GM18511 (cell line): Measurements from ENCODE around the gene TAF3.
"Not testable (repeated sequence)": the region's sequence is repeated elsewhere in the genome, so short reads cannot be mapped to it uniquely, and the experiment has no call there.

Experiments
- ATAC-seq: cut with Tn5 transposase; IDR thresholded peaks from one replicate; pipeline ENCODE4 v1.9.1; 2021; ENCODE audit warnings: mild to moderate bottlenecking, moderate library complexity; ENCODE audit not compliant: unreplicated experiment

Gene TAF3

DNA sequence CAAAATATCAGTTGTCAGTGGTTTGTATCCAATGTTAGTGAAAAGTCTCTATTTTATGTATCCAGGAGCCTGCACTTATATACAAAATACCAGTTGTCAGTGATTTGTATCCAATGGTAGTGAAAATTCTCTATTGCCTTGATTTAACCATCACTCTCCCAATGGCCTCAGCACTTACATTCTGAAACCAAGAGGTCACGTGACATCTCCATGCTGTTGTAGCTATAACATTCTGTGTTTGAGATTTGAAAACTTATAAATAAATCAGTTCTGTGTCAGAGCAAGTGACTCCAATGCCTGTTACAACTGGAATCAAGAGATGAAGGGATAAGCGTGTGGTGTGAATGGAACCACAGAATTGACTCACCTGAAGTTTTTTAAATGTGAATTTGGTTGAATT lies 205.5 kb downstream of the TAF3 start:
- ATAC-seq, result no peak

DNA sequence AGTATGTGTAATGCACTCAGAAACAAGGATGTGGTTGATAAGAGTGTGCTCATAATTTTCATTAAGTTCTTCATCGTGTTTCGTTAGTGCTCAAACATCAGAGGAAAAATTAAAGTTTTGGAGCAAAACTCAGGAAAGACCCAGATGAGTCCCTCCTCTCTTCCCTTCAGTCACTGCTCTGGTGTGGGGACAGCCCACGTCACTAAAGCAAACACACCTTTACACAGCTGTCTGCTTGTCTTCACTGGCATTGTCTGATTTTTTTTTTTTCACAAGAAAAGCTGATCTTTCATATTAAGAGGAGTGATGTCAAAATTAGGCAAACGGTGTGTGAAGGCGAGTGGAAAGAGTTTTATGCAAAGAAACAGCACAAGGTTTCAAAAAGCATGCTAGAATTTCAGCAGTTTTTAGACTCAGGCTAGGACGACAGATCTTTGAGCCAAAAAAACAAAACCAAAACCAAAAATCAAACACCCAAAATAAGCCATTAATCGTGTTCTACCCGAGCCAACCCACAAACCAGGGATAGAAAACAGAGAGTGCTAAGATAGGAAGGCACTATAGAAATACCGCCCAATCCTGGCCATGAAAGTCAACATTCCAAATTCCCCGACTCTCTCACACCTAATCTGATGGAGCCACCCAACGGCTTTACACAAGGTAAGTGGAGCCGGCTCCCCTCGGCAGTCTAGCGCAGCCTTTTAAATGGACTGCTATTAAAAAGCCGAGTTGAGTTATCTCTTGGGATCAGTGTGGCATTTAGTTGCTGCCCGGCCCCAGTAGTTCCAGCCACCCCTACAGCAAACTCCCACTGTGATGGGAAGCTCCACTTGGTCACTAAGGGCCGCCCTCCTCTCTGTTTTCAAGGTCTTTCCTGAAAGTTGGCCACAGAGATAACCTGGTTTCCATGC lies 208.3 kb downstream of the TAF3 start:
- ATAC-seq, result no peak

DNA sequence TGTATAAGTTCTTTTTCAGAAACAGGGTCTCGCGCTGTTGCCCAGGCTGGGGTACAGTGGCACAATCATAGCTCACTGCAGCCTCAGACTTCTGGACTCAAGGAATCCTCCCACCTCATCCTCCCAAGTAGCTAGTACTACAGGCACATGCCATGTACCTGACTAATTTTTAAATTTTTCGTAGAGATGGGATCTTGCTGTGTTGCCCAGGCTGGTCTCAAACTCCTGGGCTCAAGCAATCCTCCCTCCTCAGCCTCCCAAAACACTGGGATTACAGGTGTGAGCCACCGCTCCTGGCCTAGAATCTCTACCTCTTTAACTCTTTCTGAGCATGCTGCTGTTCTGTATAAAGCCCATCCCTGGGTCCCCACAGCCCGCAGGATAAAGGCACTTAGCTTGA lies 212.9 kb downstream of the TAF3 start:
- not testable (repeated sequence) for ATAC-seq

DNA sequence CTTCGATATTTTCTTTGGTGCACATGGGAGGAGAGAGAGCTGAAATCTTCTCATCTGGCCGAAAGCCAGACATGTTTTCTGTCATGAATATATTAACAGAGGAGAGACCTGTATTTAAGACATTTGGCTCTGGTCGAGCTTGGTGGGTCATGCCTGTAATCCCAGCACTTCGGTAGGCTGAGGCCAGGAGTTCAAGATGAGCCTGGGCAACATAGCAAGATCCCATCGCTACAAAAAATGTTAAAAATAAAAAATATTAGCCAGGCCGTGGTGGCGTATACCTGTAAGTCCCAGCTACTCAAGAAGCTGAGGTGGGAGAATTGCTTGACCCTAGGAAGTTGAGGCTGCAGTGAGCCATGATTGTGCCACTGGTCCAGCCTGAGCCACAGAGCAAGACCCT lies 214.3 kb downstream of the TAF3 start:
- ATAC-seq, result no peak

DNA sequence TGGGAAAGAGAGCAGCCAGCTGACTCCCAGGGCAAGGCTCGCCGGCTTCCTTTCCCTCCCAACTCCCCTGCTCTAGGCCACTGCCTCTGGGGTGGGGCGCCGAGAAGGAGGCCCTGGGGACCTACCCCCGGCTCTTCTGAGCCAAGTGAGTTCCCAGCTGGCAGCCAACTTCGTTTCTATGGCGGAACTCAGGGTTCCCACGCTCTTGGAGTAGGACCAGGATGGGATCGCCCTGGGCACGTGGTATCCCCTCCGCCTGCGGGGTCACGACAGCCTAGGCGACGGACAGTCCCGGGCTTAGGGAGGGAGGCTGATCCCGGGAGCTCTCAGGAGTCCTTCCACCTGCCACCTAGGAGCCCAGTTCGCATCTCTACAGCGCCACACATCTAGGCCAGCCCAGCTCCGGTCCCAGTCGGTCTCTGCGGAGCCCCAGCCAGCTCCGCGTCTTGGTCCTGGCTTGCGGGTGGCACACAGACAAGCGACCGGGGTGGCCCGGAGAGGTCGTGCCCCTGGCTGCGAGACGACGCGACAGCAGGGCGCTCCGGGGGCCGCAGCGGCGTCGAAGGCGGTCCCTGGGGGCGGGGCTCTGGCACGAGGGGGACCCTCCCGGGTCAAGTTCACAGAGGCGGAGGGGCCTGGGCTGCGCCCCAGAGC lies 215.6 kb downstream of the TAF3 start:
- no peak for ATAC-seq

DNA sequence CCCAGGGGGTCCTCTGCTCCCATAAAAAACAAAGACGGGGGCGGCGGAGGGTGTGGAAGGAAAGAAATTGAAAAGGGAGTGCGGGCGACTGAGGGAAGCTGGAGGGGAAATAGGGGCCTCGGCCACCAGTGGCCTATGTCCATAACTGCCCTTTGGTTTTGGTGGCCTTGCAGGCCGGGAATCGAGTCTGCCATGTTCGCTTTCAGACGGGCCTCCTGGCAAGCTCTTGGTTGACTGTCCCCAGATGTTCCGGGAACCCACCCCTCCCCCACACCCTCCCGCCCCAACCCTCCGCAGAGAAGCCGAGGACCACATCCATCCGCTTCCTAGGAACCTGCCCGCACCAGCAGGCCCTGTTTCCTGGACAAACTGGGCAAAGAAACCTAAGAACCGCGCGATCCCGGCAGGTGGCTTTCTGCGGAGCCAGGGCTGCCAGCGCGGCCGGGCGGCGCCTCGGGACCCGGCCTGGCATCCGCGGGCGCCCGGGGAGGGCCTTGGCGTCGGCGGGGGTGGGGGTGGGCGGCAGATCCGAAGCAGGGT lies 216.2 kb downstream of the TAF3 start:
- ATAC-seq, result no peak

DNA sequence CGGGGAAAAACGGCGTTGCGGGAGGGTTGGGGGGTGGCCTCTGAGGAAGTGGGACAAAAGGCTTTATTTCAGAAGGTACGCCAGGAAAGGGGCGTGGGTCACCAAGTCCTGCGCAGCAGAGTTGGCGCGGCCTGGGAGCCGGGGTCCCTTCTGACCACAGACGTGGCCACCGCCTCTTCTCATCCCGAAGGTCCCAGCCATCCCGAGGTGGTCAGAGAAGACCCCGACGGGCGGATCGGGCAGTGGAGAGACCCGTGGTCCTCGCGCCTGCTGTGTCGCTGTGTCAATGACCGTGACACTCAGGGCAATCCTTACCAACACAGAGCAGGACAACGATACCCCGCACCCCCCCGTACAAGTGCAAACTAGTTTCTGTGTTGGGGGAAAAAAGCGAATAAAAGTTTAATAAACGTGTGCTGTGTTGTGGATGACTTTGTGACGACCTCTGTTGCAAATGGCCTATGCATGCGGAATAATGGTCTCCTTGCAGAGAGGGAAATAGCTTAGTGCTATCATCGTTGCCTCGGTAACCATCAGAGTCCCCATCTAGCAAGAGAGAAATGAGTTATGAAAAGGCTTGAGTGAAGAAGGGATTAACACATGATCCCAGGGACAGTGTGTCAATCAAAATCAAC lies 216.8 kb downstream of the TAF3 start:
- no peak for ATAC-seq

DNA sequence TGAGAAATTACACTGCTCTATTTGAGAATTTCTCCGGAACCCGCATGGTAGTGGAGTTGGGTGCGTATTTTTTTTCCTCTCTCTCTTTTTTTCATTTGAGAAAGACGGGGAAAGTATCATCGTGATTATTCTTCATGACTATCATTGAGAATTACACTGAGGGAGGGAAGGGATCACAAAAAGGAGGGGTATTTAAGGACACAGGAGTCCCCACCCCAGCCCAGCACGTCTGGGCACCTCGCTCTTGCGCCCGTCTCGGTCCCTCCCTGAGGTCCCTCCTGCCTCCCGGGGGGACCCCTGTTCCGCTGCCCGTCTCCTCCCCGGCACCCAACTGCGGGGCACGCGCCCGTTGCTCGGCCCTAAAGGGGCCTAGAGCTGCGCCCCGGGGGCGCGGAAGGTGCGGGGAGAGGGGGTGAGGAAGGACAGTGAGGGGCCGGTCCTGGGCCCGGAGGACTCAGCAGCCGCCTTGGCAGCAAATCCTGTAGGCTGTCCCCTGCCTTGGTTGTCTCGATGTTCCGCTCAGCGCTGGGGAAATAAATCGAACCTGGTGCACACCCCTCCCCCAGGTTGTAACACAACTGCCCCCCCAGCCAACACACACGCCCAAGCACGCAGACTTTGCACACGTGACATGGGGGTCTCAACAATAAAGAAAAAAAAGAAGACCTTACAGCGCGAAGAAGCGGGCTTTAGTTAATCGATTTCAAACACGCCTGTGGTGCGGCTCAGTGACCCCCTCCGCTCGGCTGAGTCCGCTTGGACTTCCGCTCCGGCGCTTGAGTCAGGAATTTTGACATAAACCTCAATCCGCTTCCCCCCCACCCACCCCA lies 217.6 kb downstream of the TAF3 start:
- no peak for ATAC-seq

DNA sequence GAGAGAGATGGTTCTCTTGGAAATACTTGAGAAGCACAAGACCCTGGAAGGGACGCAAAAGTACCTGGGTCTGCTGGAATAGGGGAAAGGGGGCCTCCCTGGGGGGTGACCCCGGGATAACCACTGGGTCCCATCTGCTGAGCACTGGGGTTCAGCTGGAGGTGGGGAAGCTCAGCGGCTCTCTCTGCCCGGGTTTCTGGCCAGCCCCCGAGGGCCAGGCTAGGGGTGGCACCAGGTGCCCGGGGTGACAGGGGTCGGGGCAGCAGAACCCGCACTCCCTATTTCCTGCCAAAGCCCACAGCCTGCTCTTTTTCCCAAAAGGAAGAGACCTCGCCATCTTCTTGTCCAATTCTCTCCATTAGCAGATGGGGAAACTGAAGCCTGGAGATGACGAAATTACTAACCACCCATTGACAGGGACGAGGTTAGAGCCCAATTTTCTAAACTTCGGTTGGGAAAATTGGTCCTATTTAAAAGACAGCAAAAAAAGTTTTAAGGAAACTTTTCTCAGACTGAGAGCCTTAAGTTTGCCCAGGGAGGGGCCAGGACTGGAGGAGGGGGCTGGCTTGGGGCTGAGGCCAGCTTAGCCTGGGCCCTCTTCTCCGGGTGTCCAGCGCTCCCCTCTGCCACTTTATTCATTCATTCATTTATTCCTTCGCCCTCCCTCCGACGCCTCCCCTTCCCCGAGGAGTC lies 218.3 kb downstream of the TAF3 start:
- no peak for ATAC-seq

DNA sequence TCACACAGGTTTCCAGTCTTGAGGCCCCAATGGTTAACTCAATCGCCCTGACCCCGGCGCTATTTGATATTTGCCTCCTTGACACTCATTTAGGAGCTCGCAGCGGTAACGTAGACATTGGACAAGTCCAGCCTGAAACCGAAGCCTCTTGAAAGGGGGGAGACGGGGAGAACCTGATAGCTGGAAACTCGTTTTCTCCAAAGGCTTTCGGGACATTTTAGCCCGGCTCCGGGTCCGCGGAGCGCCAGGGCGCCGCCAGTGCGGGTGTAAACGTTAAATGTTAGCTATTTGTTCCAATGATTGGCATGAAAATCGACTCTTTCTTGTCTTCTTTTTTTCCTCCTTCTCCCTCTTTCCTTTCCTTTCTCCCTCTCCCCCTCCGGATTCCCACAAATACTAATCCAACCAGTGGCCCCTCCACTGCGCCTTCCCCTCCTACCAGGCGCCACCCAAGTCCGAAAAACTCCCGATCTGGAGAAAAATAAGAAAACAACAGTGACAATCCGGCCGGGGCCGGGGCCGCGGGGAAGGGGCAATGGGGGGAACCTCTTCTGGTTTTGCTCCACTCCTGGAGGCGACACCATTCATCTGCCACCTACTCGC lies 219.0 kb downstream of the TAF3 start:
- ATAC-seq, result no peak

DNA sequence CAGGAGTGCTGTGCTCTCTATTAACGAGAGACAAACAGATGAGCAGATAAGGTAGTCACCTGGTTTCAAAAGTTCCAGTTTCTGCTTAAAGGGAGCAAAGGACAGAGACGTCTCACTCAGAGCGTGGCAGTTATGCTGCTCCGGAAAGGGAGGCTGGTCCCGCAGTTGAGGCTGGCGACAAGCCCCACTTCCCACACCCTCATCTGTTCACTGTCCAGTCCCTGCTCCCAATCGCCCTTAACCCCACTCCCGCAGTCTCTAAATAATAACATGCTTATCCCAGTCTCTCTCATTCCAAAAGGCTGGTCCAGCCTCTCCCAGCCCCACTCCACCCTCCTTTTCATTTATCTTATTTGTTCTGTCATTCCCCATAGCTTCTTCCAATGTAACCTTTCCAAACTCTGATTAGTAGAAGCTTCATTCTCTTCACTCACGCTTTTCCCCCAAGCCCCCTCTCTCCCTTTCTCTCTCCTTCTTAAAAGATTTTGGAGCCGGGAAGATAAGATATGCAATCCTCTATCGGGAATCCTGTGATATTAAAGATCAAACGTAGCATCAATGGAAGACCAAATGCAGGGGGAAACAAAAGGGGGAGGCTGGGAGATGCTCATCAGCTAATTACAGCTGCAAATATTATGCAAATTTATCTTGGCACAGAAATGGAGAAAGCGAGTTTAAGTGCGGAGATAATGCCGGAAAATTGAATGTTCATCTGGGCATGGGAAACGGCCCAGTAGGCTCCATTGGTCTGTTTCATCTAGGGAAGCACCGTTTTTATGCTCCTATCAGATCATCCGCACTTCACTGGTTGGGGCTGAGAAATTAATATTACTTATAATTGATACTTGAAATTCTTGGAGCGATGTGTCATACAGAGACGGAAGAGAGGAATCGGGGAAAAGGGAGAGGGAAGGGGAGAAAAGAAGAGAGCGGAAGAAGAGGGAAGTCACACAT lies 219.9 kb downstream of the TAF3 start:
- no peak for ATAC-seq

DNA sequence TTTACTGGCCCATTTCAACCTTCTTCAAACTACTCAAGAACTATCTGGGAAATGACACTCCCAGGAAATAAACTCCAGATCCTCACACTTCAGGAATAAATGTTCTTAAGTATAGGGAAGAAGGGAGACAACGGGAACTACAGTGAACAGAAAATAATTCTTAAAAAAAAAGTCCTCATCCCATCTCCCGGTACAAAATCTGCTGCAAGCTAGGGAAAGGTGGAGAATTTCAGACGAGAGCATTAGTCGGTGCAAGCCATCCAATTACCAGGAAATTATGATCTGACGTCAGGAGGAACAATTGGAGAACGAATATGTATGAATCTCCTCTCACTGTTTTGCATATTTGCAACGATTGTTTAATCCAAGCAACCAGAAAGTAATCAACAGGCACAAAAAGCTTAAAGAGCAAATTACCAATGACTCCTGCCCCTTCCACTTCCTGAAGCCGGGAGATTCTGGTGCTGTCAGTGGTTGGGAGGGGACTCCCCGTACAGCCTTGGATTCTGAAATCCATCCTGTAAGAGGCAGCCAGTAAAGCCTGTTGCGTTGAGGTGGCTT lies 221.1 kb downstream of the TAF3 start:
- no peak for ATAC-seq

DNA sequence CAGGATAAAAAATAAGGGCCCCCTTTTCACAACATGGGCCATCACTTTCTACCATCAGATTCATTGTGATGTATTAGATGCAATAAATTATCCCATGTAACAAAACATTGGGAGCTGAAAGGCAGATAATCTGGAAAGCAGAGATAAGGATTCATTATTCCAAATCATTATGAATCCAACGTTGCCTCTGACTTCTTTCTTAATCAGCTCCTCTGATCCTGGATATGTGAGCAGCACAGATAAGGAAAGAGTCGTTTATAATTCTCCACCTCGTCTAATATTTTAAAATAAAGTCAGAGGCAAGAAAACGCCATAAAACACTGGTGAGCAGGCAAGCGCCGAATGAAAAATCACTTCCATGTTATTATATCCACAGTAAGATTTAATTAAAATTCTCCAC lies 222.3 kb downstream of the TAF3 start:
- ATAC-seq, result no peak

DNA sequence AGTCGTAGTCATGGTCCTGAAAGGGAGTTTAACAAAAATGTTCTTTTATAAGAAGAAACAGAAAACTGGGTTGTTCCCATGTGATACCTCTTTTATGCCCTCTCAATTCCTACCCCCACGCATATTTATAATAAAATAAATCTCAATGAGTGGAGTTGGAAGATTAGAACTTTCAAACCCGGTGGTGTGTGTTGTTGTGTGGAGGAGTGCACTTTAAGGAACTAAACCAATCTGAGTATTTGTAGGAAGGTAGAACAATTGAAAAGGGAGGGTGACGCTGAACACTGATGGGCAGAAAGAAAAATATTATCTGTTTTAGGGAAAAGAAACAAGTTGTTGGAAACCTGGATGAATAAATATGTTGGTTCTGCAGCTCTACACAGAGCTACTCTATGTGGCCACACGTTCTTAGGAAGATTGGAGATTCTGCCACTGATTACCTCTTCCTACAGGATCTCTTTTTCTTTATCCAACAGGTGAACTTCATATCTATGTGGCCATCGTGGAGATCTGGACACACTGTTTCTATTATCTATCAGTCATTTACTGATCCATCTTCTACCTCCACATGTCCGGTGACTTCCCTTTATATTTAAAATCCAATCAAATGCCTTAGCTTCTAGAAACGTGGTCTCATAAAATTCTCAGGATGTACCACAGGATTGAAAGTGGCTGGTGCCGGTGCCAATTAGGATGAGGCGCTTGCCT lies 223.1 kb downstream of the TAF3 start:
- no peak for ATAC-seq

DNA sequence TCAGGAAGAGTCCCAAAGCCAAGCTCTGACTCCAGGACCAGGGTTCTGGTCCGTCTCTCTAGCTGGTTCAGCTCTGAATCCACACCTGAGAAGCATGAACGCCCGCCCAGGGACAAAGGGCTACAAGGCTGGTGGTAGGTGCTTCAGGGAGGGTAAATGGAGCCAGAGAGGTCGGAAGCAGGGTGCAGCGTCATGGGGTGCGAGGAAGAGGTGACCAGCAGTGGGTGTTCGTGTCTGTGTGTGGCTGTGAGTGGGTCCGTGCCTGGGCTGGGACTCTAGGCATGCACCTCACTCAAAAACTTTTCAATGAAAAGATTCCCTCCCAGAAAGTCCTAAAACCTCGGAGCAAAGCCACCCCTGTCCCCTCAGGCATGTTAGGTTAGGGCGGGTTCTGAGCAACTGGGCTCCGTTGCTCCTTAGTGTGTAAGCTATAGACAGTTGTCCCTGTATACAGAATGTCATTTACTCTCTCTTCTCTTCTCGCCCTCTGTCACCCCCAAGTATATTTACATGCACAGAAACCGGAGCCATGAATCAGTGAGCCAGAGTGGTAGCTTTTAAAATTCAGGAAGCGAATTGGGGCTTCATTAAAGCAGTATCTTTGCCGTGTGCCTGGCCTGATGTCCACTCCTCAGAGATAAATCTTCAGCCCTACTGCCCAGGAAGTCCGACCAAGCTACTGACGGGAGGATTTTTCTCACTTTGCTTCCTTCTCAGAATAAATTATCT lies 223.9 kb downstream of the TAF3 start:
- ATAC-seq, result no peak

DNA sequence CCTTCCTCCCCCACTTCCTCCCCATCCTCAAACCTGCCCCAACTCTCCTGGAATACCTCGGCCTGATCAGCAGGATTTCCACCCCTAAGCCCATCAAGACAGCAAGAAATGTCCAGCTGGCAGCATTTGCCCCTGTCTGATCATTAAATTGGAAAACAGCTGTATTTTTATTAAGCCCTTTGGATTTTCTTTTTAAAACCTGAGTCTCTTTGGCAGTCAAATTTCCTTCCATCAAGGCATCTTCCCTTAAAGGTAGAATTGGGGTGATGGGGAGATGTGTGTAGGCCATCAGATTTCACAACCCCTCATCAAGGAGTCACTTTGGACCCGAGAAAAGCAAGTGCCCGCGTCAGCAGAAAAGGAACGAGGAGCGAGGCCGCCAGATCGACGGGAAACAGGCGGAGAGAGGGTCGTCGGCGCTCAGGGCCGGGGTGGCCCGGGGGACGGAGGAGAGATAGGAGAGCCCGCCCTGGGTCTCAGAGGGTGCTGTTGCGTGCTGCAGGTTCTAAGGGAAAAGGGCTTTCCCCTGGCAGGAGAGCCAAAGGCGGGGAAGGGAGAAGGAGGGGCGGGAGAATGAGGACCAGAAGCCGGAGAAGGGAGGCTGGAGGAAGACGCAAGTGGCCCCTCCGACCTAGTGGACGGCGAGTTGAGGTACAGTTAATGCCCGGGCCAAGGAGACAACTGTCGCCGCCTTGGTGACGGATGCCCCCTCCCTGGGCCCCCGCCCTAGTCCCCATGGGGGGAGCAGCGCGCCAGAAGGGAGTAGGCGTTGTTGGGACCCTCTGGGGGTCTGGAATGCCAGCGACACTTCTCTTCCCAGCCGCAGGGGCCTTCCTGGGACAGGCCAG lies 224.6 kb downstream of the TAF3 start:
- no peak for ATAC-seq
